NCI-H345 (cell line): ENCODE results near the gene C19orf53.
"Not testable (repeated sequence)": the region's sequence is repeated elsewhere in the genome, so short reads cannot be mapped to it uniquely, and the experiment has no call there.

Source experiments
- DNase-seq: peaks from one replicate; lab custom pipeline; 2025; lab: John Stamatoyannopoulos, UW

C19orf53 gene

DNA sequence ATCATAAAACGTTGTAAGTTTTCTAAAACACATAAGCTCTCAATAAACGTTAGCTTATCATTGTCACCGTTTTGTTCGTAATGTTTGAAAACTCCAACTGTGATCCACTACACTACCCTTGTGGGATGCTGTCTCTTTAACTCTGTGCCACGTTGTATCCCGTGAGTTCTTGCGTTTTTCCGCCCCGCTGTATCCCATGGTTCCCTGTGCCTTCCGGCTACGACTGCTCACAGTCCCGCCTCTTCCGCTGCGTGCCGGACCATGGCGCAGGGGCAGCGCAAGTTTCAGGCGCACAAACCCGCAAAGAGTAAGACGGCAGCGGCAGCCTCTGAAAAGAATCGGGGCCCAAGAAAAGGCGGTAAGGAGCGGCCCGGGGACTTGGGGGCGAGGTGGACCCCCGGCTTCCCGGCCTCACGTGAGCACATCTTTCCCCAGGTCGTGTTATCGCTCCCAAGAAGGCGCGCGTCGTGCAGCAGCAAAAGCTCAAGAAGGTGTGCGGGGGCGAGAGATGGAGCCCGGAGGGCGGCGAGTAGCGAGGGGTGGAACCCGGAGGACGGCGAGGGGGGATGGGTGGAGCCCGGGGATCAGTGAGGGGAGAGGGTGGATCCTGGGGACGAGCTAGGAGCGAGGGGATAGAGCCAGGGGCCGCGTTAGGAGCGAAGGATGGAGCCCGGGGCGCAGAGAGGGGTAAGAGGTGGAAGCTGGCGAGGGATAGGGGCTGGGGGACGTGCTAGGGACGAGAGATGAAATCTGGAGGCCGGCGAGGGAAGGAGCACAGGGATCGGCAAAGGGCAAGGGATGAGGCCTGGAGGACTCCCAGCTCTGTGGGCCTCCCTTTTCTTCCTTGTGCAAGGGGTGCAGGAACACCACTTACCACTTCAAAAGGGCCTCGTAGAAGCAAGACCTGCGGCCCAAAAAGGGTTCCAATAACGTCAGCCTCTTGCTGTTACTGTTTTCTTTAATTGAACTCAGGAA is at the start of gene C19orf53:
TSS of gene C19orf53 (plus strand) at position 240 of the 975 bp plus-strand sequence. CDS start at position 262, 22 bp downstream.
- peak; percentile 81 for DNase-seq

DNA sequence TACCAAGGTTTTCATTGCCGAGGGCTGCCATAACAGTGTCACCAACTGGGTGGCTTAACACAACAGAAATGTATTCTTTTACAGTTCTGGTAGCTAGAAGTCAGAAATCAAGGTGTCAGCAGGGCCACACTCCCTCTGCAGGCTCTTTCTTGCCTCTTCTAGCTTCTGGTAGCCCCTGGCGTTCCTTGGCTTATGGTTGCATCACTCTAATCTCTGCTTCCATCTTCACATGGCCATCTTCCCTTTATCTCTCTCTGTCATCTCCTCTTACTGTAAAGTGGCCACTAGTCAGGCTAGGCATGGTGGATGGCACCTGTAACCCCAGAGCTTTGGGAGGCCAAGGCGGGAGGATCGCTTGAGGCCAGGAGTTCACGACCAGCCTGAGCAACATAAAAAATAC is 47.9 kb upstream of the C19orf53 start:
- DNase-seq = no peak

DNA sequence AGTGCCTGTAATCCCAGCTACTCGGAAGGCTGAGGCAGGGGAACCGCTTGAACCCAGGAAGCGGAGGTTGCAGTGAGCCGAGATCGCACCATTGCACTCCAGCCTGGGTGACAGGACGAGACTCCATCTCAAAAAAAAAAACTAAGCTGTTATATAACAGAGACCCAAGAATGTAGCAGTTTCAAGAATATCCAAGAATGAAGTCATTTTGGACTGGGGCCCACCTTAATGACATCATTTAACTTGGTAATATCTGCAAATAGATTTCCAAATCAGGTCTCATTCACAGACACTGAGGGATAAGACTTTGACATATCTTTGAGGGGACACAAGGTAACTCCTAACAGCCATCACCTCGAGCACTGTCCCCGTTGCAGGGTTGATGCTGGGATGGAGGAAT is 46.5 kb upstream of the C19orf53 start:
- DNase-seq = no peak

DNA sequence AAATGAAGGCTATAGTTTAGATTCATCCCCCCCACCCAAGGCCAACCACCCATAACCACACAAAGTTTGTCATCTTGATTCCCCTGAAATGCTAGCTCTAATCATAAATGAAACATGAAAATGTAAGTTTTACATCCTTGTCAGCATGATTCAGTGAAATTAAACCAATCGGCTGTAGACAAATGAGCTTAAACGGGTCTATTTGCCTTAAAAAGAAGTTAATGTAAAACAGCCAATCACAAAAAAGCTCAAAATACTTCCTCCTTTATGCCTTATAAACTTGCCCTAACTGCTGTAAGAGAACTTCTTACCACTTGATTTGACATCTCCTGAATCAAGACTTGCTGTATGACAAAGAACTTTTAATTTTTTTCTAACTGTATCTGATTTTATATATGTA is 44.4 kb upstream of the C19orf53 start:
- DNase-seq = no peak

DNA sequence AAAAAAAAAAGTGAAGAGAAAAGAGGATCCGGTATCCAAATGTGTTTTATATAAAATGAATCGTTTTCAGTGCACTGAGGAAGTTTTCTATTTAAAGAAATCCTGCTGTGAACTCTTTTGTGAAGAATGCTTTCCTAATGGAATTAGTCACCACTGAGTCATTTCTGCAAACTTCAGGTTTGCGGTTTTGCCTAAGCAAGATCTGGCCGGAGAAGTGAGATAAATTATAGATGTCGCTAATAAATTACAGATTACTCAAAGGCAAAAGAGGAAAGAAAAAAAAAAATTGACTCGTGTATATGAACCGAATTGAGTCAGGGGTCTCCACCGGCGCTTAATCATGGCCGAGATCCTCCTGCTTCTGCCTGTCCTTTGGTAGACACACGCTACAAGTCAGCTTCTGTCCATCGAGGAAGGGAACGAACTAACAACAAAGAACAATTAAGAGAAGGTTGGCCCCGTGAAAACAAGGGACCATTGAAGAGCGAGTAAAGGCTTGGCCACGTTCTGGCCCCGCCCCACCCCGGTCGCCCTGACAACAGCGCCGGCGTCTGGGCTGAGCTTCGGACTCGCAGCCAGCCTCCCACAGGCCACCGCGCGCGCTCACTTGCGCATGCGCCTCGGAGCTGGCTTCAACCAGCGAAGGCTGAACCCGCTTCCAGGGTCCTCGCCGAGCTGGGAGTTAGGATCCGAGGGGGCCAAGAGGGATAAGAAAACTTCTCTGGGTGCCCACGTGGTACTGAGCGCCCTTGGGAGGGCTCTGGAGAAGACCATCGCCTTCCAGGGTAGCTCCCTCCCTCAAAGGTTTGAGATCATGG is 42.9 kb upstream of the C19orf53 start:
- peak; percentile 90 for DNase-seq

DNA sequence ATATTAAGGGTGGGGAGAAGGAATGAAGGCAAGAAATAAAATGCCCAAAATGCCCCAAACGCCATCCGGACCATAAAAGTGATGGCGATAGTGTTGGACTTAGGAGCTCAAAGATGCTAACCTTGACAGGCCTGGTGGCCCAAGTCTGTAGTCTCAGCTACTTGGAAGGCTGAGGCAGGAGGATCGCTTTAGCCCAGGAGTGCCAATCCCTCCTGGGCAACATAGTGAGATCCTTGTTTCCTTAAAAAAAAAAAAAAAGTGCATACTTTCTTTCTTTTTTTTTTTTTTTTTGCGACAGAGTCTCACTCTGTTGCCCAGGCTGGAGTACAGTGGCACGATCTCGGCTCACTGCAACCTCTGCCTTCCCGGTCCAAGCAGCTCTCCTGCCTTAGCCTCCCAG is 41.9 kb upstream of the C19orf53 start:
- DNase-seq = no peak

DNA sequence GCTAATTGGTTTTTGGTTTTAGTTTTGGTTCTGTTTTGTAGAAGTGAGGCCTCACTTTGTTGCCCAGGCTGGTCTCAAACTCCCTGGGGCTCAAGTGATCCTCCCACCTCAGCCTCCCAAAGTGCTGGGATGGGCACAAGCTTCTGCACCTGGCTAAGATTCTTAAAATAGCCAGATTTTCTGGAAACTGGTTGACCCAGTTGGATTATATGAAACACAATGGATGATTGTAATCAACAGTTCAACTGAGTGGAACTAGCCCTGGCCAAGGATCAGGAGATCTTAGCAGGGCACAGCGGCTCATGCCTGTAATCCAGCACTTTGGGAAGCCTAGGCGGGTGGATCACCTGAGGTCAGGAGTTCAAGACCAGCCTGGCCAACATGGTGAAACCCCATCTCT is 39.5 kb upstream of the C19orf53 start:
- DNase-seq = no peak

DNA sequence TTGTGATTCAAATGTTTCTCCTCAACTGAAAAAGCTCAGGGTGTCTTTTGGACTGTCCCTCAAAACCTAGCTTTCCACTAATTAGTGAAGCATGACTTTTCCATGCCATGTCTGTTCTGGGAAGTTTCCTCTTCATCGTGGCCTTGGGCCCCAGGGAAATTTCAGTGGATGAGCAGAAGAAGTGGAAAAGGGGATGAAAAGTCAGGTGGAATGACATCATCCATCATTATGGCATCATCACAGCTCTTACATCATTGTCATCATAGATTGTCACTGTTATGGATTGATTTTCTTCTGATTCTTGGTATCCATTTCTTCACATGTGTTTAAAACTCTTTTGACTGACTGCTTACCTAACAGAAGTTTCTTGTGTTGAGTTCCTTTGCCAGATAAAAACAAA is 36.2 kb upstream of the C19orf53 start:
- DNase-seq = no peak

DNA sequence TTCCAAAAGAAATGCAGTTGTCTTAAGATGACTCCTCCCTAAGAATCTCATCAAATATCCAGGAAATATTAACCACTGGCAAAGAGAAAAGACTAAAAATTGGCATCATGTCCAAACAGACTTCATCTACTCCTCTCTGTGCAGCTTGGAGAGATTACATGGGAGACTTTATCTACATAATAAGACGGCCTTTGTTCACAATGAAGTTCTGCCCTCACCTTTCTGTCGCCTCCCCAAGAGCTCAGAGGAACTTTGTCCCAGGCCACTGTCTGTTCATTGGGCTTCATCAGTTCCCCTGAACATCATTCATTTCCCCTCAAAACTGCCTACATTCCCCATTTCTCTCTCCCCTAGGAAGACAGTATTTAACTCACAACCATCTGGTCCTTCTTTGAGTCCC is 32.4 kb upstream of the C19orf53 start:
- no peak for DNase-seq

DNA sequence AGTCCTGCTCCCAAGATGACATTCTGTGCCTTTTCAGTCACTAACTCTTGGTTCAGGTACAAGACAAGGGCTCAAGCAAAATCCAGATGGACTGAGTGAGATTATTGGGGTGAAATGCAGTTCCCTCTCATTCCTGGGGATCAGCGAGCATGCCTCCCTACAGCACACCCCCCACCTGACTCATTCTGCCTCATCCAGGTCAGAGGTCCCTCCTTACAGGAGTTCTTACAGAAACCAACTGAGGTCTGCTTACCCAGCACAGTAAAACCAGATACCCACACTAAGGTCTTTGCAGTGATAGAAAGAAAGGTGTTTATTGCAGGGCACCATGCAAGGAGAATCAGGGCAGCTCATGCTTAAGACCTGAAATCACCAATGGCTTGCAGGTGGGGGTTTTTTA is 31.5 kb upstream of the C19orf53 start:
- no peak for DNase-seq

DNA sequence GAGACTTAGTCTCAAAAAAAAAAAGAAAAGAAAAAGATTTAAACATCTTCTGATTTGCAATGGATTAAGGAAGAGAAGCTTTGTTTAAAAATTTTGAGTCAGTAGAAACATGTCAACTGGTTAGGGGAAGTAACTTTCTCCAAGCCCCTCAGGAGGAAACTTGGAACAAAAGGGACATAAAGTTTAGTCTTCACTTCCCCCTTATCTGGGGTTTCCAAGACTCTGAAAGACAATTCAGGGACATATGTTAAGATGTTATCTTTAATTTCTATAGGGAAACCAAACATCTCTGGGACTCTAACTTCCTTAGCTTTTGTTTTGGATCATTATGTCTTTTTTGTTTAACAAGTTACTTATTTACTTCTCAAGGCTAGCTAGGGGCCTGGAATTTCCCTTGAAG is 30.1 kb upstream of the C19orf53 start:
- no peak for DNase-seq

DNA sequence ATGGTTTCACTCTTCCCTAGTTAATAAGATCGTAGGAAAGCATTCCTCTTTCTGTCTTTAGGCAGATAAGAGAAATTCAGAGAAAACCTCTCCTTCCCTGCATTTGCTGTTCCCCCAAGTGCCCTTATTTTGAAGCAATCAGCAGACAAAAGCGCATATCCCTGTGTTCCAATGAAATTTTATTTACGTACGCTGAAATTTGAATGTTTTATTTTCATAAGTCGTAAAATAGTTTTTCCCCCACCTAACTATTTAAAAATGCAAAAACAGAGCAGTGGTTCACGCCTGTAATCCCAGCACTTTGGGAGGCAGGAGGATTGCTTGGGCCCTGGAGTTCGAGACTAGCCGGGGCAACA is 27.2 kb upstream of the C19orf53 start:
- no peak for DNase-seq

DNA sequence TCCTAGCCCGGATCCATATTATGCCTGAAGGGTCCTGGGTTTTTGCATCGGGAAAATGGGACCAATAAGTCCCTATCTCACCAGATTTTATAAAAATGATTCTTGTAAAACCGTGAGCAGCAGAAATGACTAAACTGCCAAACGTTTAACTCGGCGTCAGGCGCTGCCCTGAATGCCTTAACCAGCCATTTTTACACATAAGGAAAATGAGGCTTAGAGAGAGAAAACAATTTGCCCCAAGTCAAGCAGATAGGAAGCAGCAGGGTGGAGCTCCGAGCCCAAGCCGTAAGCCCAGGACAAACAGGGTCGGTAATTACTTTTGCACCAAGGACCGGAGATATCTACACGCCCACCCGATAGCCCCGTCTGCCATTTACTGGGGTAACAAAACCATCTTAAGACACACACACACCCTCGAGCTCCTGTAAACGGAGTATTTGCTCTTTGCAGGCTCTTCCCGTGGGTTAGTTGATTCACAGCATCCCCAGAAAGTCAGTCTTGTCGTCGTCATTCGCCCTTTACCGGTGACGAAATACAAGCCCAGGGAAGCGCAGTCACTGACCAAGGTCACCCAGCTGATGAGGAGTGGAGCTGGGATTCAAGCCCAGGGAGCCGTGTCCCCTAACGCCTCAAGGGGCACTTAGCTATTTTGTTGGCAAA is 26.0 kb upstream of the C19orf53 start:
- DNase-seq = peak; percentile 9

DNA sequence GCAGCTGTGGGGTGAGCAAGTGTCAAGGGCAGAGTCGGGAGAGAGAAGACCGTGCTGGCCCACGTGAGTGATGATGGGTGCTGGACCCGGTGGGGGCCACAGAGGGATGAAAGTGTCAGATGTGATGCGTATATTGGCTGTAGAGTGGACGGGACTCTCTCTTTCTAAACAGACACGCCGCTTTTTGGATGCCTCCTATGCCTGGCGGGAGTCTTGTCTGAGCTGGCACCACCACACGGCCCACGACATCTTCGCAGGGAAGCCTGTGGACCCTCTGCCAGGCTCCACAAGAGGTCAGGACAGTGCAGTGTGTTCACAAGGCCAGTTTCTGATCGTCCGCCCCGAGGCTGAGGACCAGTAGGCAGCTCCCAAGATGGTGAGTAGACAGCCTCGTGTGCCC is 22.8 kb upstream of the C19orf53 start:
- DNase-seq = no peak

DNA sequence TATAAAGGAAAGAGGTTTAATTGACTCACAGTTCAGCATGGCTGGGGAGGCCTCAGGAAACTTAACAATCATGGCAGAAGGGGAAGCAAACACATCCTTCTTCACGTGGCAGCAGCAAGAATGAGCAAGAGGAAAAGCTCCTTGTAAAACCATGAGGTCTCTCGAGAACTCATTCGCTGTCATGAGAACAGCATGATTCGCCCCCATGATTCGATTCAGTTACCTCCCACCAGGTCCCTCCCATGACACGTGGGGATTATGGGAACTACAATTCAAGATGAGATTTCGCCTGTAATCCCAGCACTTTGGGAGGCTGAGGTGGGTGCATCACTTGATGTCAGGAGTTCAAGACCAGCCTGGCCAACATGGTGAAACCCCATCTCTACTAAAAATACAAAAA is 20.6 kb upstream of the C19orf53 start:
- DNase-seq = not testable (repeated sequence)

DNA sequence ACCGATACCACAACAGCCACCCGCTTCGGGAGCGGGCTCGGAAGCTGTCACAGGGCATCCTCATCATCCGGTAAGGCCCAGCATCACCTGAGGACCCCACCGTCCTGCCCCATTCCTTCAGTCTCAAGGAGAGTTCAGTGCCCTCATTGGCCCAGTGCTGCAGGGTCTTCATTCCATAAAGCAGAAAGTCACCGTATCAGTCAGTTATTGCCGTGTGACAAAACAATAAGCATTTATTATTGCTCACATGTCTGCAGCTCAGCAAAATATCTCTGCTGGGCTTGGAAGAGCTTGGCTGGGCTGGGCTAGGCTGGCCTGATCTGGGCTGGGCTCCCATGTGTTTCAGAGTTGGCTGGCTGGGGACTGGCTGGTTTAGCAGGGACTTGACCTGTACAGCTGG is 18.0 kb upstream of the C19orf53 start:
- DNase-seq = no peak

DNA sequence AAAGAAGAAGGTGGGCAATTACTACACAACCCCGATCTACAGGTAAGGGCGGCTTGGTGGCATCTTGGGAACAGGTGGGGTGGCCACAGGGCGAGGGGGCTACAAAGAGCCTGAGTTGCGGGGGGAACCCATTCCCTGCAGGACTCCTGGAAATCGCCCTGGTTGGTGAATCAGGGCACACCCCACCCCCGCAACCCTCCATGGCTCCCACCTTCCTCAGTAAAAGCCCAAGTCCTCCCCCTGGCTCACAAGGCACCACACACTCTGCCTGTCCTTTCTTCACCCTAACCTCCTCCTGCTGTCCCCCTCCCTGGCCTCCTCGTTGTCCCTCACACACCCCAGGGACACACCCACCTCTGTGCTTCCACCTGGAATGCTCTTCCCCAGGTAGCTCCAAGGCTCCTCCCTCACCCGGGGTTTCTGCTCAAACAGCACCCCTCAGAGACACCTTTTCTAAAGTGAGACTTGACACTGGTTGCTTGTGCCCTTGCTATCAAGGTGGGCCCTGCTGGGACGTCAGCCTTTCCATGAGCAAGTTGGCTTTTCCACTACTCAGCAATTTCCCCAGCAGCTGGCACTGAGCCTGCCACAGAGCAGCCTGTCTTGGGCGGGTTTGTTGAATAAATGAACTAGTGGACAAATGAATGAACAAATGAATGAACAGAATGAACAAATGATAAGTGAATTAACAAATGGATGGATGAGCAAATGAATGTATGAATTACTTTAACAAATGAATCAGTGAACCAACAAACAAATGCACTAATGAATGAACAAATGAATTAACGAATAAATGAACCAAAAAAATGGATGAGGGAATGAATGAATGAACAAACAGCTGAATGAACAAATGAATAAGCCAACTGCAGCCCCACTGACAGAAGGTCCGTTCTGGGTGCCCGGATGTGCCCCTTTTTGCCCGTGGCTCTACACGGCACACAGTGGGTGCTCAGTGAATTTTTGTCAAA is 16.2 kb upstream of the C19orf53 start:
- no peak for DNase-seq

DNA sequence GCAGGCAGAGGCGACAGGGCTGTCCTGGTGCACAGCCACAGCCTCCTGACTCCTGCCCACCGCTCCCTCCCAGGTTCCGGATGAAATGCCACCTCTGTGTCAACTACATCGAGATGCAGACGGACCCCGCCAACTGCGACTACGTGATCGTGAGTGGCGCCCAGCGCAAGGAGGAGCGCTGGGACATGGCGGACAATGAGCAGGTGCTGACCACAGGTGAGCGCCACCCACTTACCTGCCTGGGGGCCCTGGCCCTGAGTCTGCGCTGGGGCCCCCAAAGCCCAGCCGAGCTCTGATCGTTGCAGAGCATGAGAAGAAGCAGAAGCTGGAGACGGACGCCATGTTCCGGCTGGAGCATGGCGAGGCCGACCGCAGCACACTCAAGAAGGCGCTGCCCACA is 15.5 kb upstream of the C19orf53 start:
- DNase-seq = no peak

DNA sequence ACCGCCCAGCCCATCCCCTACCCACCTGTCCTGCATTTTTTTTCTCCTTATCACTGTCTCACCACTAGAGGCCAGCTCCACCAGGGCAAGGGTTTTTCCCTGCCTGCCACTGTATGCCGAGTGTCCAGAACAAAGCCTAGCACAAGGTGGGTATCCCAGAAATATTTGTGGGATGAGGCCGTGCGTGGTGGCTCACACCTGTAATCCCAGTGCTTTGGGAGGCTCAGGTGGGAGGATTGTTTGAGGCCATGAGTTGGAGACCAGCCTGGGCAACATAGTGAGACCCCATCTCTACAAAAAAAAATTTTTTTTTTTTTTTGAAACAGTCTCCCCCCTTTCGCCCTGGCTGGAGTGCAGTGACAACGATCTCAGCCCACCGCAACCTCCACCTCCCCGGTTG is 12.8 kb upstream of the C19orf53 start:
- no peak for DNase-seq

DNA sequence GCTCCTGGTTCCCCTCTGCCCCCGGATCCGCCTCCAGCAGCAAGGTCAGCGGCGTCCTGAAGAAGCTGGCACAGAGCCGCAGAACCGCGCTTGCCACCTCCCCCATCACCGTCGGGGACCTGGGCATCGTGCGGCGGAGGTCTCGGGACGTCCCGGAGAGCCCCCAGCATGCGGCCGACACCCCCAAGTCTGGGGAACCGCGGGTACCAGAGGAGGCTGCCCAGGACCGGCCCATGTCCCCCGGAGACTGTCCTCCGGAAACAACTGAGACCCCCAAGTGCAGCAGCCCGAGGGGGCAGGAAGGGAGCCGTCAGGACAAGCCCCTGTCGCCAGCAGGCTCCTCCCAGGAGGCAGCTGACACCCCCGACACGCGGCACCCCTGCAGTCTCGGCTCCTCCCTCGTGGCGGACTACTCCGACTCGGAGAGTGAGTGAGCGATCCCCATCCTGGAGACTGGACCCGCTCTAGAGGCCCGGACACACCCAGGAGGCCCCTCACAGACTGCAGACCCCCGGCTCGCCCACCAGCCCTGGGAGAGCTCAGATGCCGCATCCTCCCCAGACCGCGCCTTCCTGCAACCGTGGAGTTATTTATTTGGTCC is 11.5 kb upstream of the C19orf53 start:
- DNase-seq = no peak

DNA sequence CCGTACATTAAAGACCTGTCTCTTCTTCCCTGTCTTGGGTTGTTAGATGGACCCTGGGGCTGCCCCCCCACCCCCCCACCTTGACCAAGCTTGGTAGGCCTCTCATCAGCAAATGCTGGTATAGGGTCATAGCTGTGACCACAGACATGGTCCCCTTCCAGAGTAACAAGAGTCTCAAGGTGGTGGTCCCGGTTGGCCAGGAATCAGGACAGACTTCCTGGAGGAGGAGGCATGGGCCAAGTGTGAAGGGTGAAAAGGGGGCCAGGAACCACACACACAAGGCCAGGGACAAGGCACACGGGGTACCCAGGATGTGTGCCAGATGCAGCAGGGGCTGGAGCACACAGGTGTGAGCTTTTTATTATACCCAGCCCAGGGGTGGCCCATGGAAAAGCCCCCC is 11.0 kb upstream of the C19orf53 start:
- no peak for DNase-seq
